ENCODE results near the gene SCN2B. TPM values are rescaled to one million over a fixed set of nuclear protein-coding genes. Genes with fewer than 3 reads are reported as not detected.

Gene SCN2B
- total RNA-seq, 1 donor from 2014 or later: 2.7 TPM

GRCh38 chr11:118162846-118163245, 13.6 kb downstream of the SCN2B start:
- no peak for ATAC-seq
- intact Hi-C loops (cut with DNase I): no loop called here
- DNase-seq (ENCODE audit: low spot score): no peak

GRCh38 chr11:118161786-118162185, 14.7 kb downstream of the SCN2B start:
- ATAC-seq: no peak
- intact Hi-C loops (cut with DNase I): no loop called here
- no peak for DNase-seq (ENCODE audit: low spot score)

DNA sequence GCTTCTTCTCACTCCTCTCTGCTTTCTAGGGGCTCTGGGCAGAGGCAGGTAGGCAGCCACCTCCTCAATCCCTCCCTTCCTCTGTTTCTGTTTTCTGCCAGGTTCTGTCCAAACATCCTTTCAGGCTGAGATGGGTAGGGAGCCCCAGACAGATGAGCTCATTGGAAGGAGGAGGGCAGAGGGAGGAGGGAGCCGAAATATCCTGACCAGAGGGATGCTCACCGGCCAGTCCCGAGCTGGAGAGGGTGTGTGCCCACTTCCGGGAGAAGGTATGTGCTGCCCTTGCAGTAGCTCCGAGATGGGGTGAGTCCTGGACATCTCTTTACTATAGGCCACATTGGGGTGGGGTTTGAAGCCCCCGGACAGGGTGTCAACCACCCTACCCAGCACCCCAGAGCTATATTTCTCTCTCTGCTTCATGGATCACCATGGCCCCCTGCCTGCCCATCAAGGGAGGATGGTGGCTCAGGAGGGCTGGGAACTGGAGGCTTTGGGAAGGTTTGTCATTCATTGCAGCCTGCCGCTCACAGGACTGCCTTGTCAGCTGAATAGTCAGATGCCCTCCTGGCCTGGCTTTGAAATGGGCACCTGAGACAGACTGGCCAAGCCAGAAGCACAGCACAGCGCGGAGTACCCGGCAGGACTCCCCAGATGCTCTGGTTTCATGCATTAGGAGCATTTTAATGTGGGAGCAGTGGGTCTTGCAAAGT, 19.1 kb downstream of the SCN2B start:
- DNase-seq (ENCODE audit: low spot score) (no peak), ATAC-seq (no peak)
- intact Hi-C loops (cut with DNase I): no loop called here

DNA sequence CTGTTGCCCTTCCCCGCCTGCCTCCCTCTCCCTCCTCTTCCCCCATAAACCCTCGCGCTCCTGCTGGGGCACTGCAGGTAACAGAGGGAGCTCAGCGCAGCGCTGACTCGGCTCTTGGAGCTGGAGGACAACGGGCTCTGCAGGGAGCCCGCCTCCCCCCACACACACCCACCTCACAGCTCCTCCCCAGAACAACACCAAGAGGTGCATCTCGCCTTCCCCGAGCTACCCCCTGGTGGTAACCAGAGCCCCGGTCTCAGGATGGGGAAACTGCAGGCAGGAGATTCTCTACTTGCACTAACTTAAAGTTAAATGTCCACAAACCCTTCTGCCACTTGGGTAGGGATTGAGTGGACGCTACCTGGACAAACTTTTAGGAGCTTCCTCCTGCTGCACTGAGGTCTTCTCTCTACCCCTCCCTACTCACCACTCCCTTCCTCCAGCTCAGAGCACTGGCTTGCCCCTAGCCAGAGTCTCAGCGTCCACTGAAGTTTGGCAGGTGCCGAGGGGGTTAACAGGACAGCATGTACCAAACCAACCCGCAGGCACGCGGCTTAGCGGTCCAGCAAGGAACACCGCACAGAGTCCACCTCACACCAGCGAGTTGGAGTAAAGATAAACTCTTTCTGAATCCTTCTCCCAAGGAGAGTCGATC, 19.8 kb downstream of the SCN2B start:
- DNase-seq (ENCODE audit: low spot score) (no peak), ATAC-seq (no peak)
- intact Hi-C loops (cut with DNase I): no loop called here

- intact Hi-C loops (cut with DNase I): no loop called here
- DNase-seq (ENCODE audit: low spot score) (no peak), ATAC-seq (no peak)
These were observed 20.5 kb downstream of the SCN2B start for GRCh38 chr11:118155776-118156530.

DNA sequence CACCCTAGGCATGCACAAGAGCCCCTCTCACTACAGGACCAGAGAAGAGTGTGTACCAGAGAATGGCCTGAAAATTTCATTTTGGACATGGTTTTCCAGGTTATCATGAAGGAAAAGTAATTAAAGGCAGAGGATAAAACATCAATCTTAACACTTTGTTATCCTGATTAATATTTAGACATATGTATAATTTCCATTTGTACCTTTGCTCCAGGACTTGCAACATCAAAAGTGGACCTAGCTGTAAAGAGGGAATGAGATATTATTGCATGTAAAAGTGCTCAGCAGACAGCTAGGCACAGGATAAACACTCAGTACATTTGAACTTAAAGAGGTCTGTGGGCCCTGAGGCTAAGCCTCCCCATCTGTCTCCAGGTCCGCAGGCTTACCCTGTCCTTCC, 21.8 kb downstream of the SCN2B start:
- intact Hi-C loops (cut with DNase I): no loop called here
- no peak for ATAC-seq
- no peak for DNase-seq (ENCODE audit: low spot score)

GRCh38 chr11:118153976-118154375, 22.5 kb downstream of the SCN2B start:
- intact Hi-C loops (cut with DNase I): no loop called here
- DNase-seq (ENCODE audit: low spot score) (no peak), ATAC-seq (no peak)

DNA sequence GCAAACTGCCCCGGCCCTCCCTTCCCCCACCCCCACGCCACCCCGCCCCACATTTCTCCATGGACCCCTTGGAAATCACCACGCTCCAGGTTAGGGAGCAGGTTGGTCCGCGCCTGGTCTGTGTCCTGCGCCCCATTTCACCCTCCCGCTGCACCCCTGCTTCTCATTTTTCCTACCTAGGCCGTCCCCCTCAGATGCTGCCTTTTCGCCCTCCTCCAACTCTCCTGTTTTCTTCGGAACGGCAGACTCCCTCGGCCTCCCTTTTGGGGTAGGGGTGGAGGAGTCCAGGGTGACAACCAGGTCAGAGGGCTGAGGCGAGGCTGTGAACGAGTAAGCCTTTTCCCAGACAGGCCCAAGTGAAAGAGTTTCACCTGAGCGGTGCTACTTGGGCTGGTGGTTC, 22.9 kb downstream of the SCN2B start:
- intact Hi-C loops (cut with DNase I): no loop called here
- DNase-seq (ENCODE audit: low spot score) (no peak), ATAC-seq (no peak)

GRCh38 chr11:118152552-118153471, 23.6 kb downstream of the SCN2B start, which contains the start of gene SCN4B:
Gene SCN4B (minus strand): TSS chr11:118152823. CDS start chr11:118152673, 150 bp downstream.
- peak; percentile 76 for ATAC-seq
- peak; percentile 75 for DNase-seq (ENCODE audit: low spot score)
- intact Hi-C loops (cut with DNase I): no loop called here

DNA sequence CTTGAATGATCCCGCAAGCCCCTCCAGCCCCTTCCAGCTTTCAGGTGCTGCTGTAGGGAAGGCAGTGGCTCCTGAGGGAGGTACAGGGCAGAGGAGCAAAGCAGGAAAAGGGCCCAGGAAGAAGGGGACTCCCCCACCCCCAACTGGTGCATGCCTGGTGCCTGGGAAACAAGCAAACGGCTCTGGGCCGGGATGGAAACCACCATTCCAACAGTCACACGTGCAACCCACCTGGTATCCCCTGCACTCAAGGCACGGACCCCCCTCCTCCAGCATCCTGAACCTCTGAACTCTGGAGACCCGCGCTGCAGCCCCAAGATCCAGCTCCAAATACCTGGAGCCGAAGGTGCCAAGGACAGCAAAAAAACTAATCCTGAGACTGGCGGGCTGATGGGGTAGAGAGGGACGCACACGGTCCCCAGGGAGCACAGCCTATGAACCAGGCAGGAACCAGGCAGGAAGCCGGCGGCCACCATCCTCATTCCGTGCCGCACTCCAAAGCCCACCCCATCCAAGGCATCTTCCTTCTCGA, 24.4 kb downstream of the SCN2B start:
- intact Hi-C loops (cut with DNase I): no loop called here
- no peak for DNase-seq (ENCODE audit: low spot score)

DNA sequence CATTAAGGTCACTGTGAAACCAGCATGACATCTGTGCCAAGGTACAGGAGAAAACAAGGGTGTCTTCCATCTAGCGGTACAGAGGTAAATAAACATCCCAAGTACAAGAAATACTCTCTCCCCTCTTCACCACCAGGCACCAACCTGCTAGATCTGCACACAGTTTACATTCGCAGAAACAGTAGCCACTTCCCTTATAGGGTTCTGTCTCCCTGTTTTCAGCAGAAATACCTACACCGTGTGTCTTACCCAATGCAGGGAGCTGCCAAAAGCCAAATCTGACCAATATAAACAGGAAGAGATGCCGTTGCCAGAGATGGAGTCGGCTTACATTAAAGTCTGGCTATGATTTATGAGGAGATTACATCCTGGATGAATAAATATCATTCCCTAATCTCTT, 25.0 kb downstream of the SCN2B start:
- ATAC-seq: no peak
- DNase-seq (ENCODE audit: low spot score): no peak
- intact Hi-C loops (cut with DNase I): no loop called here

More for the DNA sequence above, 24.4 kb downstream of the SCN2B start:
- no peak for ATAC-seq

GRCh38 chr11:118149493-118149892, 26.9 kb downstream of the SCN2B start:
- ATAC-seq (no peak), DNase-seq (ENCODE audit: low spot score) (no peak)
- intact Hi-C loops (cut with DNase I): no loop called here

DNA sequence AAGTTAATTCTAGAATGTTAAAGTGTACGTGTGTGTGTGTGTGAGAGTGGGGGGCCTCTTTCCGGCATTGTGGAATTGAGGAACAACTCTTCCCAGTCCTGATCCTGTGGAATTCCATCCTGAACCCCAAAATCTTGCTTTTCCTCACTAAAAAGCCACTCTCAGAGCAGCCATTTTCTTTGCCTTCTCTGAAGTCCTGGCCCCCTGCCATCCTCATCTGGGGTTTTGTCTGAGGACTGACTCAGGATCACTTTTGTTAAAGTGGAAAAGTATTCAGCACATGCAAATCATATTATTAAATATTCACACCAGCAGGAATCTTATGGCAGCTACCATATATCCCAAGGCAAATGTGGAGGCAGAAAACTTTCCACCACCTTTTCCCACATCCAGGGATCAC, 27.6 kb downstream of the SCN2B start:
- intact Hi-C loops (cut with DNase I): no loop called here
- no peak for ATAC-seq
- DNase-seq (ENCODE audit: low spot score): no peak

DNA sequence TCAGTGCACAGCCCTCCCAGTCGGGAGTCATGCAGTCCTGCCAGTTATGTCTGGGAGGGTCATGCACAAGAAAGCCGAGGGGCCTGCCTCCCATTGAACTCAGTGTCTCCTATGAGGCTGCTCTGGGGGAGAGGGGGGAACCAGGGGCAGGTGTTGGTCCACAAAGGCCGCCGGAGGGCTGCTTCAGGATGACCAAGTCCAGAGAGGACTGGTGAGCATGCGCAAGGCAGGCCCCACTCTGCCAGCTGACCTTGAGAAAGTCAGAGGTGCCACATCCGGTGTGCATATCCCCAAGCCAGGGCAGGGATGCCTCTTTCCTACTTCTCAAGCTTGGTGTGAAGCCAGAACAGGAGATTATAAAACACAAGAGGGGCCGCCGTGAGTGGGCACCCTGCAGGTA, 28.2 kb downstream of the SCN2B start:
- ATAC-seq: no peak
- DNase-seq (ENCODE audit: low spot score): no peak
- intact Hi-C loops (cut with DNase I): no loop called here

DNA sequence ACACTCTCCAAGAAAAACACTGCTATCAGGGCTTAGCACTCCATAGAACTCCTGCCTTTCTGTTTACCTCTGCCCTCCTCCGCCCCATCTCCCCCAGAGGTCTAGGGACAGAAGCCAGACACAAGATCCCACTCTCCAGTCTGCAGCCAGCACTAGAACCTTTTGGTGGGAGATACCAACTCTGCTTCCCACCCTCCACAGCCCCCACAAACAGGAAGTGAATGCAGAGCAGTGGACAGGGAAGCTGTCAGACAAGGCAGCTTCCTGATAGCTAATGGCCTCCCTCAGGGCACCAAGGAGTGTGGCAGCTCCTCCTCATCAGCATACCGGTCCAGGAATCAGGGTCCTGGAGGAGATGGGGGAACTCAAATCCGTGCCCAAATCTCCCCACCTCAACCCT, 28.9 kb downstream of the SCN2B start:
- no peak for DNase-seq (ENCODE audit: low spot score)
- intact Hi-C loops (cut with DNase I): no loop called here
- ATAC-seq: no peak

- intact Hi-C loops (cut with DNase I): no loop called here
- ATAC-seq: no peak
- DNase-seq (ENCODE audit: low spot score): no peak
These were observed 29.9 kb downstream of the SCN2B start for GRCh38 chr11:118146554-118146953.

DNA sequence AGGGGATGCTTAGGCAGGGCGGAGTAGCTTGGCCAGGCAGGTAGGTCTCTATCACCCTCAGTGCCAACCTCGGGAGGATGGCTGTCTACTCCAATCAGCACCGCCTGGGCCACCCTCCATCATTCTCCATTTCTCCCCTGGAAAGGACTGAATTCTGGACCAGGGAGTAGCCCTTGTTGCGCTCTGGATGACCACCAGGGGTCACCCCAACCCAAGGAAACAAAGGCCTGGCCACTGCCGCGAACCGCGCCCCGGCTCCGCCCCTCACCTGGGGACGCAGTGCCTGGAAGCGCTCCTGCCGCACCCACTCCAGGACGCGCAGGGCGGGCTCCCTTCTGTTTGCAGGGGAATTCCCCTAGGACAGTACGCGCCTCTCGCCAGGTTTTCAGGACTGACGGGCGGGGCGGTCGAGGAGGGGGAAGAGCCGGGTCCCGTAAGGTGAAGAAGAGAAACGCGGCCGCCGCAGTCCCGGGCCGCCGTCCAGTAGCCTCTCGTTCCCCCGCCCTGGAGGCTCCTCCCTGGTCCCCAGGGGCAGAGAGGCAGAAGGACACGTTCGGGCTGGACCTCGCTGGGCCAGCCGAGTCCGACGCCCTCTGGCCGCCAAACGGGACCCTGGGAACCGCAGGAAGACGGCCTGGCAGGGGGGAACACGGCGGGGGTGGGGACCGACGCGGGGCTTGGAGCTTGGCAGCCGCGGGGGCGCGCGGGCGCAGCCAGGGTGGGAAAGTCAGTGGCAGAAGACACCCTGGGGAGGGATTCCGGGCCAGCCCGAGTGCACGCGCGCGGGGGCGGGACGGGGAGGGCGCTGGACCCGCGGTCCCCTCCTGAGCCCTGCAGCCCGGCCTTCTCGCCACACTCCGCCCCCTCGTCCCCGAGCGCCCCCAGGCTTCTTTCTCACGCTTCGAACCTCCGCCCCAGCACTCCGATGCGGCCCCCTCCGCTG, 30.9 kb downstream of the SCN2B start:
- peak; percentile 93 for ATAC-seq
- intact Hi-C loops (cut with DNase I): no loop called here
- DNase-seq (ENCODE audit: low spot score): peak; percentile 89

All from sciatic nerve (tissue), 2 donors.